ENCODE data around the gene TDRD10.

DNA sequence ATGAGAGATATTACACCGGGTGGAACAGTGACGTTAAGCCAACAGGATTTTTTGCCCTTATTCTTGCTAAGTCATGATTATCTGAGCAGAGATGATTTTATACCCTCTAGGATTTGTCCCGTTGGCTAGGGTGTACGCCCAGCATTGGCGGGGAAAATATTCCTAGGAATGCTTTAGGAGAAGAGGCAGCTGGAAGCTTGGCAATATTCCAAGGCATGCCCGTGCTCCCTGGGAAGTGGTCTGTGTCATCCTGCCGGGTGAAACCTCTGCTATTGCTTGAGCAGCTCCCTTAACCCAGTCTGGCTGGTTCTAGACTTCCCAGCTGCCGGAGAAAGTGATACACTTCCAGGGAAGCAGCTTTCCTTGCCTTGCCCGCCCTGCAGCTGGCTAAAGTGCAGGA is 81.8 kb downstream of the TDRD10 start:
- TF ChIP-seq, protein P1, sequence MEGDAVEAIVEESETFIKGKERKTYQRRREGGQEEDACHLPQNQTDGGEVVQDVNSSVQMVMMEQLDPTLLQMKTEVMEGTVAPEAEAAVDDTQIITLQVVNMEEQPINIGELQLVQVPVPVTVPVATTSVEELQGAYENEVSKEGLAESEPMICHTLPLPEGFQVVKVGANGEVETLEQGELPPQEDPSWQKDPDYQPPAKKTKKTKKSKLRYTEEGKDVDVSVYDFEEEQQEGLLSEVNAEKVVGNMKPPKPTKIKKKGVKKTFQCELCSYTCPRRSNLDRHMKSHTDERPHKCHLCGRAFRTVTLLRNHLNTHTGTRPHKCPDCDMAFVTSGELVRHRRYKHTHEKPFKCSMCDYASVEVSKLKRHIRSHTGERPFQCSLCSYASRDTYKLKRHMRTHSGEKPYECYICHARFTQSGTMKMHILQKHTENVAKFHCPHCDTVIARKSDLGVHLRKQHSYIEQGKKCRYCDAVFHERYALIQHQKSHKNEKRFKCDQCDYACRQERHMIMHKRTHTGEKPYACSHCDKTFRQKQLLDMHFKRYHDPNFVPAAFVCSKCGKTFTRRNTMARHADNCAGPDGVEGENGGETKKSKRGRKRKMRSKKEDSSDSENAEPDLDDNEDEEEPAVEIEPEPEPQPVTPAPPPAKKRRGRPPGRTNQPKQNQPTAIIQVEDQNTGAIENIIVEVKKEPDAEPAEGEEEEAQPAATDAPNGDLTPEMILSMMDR (conservative IDR thresholded peaks at IDR 0.05) = no peak
- TF ChIP-seq EZH2 (IDR thresholded peaks at IDR 0.05; ENCODE audit: low read depth) = no peak
